ENCODE results near the gene DRC3.
"Not testable (repeated sequence)": the region's sequence is repeated elsewhere in the genome, so short reads cannot be mapped to it uniquely, and the experiment has no call there.

The DRC3 gene, protein sequence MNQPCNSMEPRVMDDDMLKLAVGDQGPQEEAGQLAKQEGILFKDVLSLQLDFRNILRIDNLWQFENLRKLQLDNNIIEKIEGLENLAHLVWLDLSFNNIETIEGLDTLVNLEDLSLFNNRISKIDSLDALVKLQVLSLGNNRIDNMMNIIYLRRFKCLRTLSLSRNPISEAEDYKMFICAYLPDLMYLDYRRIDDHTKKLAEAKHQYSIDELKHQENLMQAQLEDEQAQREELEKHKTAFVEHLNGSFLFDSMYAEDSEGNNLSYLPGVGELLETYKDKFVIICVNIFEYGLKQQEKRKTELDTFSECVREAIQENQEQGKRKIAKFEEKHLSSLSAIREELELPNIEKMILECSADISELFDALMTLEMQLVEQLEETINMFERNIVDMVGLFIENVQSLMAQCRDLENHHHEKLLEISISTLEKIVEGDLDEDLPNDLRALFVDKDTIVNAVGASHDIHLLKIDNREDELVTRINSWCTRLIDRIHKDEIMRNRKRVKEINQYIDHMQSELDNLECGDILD

DNA sequence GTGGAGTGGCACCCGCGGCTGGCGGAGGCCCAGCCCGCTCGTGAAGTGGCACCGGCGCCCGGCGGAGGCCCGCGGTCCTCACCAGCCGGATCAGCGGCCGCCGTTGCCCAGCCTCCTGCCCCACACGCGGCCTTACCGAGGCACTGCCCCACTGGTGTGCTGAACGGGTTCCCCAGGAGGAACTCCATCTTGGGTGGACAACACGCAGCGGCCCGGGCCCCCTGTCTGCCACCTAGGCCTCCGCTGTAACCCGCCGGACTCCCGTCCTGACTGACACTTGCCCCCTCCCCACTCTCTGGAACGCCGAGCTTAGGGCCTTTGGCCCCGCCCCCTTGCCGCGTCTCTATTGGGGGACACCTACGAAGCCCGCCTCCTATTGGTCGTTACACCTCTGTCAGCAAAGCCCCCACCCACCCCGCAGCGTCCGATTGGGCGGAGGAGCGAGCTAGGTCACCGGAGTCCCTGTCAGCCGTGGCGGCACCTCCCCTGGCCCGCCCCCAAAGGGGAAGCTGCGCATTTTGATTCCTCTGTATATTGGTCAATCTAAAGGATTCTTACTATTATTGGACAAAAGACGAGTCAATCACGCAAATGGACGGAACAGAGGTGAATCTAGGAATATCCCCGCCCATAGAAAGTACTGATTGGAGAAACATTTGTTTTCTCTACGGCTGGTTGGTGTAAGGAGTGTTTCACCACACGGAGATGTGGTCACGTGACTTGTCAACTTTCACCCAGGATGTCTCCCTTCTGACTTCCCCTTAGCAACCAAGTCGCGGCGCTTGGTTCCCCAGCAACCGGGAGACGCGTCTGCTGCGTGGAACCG is at the start of gene DRC3, which contains the start of gene TOM1L2:
DRC3 (plus strand) TSS at position 737 of the 826 bp plus-strand sequence. CDS start 4,737 bp downstream, outside the sequence.
TOM1L2 (minus strand) TSS at position 275 of the 826 bp plus-strand sequence; CDS start at position 188, 87 bp downstream.
- peak; percentile 99 for DNase-seq

DNA sequence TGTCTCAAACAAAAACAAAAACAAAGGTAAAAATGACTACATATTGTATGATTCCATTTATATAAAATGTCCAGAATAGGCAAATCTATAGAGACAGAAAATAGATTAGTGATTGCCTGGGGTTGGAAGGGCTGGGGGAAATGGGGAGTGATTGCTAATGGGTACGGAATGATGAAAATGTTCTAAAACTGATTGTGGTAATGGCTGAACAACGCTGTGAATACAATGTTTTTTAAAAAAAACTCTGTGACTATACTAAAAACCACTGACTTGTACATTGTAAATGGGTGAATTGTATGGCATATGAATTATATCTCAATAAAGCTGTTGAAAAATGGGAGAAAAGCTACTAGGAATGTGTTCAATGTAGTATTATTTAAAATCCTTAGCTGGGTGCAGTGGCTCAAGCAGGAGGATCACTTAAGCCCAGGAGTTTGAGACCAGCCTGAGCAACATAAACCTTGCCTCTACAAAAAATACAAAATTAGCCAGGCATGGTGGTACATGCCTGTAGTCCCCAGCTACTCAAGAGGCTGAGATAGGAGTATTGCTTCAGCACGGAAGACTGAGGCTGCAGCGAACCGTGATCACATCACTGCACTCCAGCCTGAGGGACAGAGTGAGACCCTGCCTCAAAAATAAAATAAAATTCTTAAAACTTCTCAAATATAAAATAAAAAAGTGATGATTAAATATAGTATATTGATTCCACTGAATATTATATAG is 48.4 kb upstream of the DRC3 start:
- no peak for DNase-seq

DNA sequence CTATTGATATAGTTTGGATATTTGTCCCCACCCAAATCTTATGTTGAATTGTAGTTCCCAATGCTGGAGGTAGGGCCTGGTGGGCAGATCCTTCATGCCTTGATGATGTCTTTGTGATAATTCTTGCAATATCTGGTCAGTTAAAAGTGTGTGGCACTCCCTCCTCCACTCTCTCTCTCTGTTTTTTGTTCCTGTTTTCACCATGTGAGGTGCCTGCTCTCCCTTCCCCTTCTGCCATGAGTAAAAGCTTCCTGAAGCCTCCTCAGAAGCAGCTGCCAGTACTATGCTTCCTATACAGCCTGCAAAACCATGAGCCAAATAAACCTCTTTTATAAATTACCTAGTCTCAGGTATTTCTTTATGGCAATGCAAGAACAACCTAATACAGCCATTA is 47.8 kb upstream of the DRC3 start:
- no peak for DNase-seq

GRCh38 chr17:17926036-17926435 is 46.6 kb upstream of the DRC3 start:
- no peak for DNase-seq

- no peak for DNase-seq
These were observed 45.7 kb upstream of the DRC3 start for GRCh38 chr17:17926840-17927449.

DNA sequence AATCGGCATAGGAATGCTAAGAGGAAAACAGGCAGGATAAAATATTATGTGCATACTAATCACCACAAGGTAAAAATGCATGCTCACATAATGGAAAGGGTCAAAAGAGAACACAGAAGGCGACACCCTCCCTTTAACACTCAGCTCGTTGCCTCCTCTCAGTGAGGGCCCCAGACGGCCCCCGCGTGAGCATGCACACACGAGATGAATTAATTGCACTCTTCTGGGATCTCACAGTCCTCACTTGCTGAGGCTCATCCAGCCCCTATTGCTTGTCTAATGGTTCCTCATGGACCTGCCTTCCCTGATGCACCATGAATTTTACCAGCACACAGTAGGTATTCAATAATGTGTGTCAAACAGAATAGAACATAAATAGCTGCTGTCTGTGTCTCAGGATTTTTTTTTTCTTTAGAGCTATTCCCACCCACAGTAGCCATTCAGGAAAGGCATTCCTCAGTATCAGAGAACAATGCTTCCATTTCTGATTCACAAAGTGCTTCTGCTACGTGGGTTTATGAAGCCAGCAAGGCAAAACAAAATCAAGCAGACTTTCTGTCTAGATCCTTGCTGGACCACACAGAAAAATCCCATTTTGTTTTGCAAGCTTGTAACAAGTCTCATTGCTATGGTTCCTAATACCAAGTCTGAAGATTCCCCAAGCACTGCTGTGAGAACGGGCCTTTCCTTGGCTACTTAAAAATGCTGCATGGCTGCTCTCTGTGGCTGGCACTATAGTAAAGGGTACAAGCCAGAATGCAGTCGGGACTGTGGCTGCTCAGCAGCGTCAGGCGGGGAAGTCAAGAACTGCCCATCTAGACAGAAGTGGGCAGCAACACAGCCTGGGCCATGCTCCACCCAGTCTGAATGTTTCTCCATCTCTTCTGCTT is 44.0 kb upstream of the DRC3 start:
- DNase-seq, result no peak

DNA sequence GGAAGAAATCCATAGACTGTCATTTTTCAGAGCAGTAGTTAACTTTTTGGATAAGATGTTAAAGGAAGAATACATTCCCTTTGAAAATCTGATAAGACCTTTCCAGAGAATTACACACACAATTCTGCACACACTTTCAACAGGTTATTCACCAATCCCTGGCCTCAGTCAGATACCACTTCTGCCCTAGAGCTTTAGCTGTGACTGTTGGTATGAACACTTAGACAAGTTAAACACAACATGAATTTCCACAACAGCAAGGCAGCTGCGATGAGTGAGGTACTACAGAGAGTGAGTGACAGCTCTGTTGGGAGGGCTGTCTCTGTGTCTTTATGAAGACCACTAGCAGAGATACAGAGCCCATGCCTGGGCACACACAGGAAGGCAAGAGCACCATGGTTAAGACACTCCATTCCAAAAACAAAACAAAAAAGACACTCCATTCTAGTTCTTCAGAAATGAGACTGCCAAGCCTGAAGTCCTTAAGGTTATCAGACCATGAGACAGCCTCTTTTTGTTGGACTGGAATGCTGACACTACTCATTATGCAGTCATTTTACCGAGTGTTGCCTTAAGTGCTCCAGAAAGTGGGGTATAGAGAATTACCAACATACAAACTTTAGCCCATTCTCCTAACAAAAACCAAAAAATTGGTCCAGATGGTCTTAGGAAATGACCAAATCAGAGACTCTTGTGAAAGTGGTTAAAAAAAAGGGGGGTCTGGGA is 42.8 kb upstream of the DRC3 start:
- no peak for DNase-seq

DNA sequence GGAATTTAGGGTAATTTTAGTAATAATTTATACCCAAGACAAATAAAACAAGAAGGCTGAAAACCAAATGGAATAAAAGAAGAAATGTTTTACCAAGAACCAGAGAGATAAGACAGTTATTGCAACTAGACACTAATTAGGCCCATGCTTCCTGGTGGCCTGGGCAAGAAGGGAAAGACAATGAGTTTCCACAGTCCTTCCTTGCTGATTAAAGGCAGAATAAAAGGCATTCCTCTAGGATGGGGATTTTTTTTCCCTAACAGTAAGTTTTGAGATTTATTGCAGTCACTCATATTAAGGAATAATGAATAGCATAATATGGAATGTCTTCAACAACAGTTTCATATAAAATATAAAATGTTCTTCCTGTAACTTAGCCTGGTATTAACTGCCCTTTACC is 42.0 kb upstream of the DRC3 start:
- DNase-seq, result no peak

DNA sequence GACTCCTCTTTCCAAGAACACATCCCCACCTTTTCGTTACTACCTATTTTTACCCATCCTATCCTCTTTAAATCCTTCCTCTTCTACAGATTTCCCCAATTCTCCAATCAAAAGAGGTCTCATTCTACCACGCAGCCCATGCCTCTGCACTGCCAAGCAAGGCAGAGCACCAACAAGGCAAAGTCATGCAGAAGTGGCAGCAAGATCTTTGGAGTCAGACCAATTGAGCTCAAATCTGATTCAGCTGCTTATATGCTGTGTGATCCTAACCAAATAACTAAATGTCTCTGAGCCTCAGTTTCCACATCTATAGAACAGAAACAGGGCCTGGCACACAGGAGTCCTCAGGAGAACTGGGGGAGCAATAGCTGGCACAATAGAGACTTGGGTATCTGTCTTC is 41.5 kb upstream of the DRC3 start:
- no peak for DNase-seq

DNA sequence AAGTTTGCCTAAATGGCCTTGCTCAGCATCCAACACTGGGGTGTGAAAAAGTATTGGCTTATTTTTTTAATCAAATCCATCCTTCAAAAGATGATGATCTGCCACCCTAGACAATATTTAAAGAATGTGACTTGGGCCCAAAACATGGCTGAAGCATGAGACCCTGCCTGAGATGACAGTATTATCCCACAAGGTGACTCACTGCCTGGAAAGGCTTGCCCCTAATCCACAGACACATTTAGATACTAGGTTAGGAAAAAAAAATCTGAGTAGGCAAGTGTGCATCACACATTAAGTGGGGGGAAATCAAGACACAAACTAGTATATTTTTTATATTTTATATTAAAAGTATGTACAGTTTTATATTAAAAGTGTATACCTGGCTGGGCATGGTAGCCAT is 38.9 kb upstream of the DRC3 start:
- DNase-seq, result no peak

GRCh38 chr17:17934214-17934613 is 38.4 kb upstream of the DRC3 start:
- no peak for DNase-seq

DNA sequence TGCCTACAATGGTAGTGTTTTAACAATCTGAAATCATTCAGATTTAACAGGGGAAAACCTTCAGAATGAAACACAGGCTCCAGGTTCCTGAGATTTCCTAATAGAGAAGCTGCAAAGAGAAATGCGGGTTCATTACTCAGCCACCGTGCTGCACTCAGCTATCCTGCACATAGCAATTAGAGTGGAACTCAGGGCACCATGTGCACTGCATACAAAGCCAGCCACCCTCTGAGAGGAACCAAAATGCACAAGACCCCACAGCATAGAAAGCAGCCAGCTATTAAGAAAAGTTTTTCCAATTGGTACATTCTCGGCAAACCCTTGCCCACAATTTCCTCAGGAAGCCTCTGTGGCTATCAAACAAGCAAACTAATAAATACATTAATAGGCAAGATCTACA is 37.9 kb upstream of the DRC3 start:
- DNase-seq, result no peak

GRCh38 chr17:17935321-17936271 is 37.1 kb upstream of the DRC3 start:
- no peak for DNase-seq

- no peak for DNase-seq
These were observed 35.3 kb upstream of the DRC3 start for GRCh38 chr17:17937201-17937853.

GRCh38 chr17:17937958-17938357 is 34.7 kb upstream of the DRC3 start:
- DNase-seq, result no peak

DNA sequence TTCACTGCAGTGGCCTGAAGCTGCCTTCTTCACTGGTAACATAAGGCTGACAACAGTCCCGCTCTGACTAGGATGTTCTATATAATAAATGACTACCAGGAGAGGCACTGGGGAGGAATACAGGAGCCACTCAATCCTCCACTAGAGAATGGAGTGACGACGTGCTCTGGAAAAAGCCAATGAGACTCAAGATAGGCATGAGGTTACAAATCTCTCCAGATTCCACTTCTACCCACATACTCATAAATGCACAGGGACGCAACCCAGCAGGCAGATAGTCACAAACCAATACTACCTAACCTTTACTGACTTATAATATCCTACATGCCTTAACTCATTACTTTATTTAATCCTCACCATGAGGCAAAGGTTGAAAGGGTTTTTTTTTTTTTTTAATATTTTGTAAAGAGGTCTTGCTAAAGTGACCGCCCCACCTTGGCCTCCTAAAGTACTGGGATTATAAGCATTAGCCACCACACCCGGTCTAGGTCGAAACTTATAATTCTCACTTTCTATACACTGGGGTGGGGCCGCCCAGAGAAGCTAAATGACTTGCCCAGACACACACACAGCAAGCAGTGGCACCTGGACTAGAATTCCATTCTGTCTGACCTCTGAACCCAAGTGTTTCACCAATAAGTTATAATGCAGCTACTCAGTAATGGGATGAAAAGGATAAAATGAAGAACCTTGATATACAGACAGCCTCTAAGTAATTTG is 34.1 kb upstream of the DRC3 start:
- no peak for DNase-seq

GRCh38 chr17:17939941-17940340 is 32.7 kb upstream of the DRC3 start:
- DNase-seq, result not testable (repeated sequence)

DNA sequence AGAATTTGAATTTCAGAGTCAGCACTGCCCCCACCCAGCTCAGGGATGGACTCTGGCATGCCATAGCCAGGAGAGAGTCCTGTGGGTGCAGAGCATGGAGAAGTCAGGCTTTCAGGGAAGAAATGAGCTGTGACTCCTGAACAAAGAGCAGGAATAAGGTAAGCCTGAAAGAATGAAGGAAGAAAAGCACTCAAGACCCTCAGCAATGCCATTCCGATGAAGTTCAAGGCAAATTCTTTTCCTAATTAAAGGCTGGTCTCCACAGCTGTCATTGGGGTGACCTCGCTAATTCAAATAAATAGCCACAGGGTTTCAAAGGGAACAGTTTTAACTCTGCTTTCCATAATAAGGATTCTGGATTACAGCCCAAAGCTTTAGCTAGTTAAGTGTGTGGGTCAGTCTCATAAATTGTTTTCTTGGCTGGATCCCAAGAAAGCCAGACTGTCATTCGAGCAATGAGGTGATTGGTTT is 32.2 kb upstream of the DRC3 start:
- no peak for DNase-seq

Measured in NCI-H1048 (cell line).